ENCODE data around the gene NTRK1.
"Not testable (repeated sequence)": the region's sequence is repeated elsewhere in the genome, so short reads cannot be mapped to it uniquely, and the experiment has no call there.

The NTRK1 gene

GRCh38 chr1:156911577-156912298, 51.1 kb downstream of the NTRK1 start:
- peak in 2 of 56 donors; percentile 9 to 12 for DNase-seq

DNA sequence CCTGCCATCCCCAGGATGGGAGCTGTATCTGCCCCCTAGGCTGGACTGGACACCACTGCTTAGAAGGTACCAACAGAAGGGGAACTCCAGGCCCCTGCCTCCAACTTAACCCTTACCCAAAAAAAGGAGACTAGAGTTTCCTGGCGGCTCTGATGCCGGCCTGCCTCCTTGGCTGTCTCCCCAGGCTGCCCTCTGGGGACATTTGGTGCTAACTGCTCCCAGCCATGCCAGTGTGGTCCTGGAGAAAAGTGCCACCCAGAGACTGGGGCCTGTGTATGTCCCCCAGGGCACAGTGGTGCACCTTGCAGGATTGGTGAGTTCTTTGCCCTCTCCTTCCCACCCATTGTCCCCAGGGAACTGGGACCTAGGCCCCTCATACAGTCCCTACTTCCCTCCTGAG, 51.6 kb downstream of the NTRK1 start:
- DNase-seq = no peak

DNA sequence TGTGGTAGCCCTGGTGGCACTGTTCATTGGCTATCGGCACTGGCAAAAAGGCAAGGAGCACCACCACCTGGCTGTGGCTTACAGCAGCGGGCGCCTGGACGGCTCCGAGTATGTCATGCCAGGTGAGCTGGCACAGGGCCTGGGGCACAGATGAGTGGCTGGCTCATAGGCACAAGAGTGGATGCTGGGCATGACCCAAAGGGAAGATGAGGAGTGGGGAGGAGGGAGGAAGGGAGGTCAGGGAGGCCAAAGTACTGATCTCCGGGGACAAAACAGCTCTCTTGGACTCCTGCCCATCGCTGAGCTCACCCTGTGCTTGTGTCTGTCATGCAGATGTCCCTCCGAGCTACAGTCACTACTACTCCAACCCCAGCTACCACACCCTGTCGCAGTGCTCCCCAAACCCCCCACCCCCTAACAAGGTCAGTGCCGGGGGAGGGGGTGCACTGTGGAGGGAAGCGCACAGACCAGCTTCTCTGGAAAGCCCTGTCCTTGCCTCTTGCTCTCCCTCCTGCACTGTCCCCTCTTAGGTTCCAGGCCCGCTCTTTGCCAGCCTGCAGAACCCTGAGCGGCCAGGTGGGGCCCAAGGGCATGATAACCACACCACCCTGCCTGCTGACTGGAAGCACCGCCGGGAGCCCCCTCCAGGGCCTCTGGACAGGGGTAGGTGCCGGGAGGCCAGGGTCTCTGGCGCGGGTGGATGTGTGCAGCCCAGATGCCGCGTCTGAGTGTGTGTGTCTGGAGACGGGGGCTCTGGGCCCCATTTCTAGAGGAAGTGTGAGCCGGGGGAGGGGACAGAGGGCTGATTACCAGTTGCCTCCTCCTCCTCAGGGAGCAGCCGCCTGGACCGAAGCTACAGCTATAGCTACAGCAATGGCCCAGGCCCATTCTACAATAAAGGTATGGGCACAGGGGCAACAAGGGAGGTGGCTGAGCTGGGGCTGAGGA, 52.5 kb downstream of the NTRK1 start:
- DNase-seq = peak in 3 of 56 donors; percentile 8 to 58 (median 11)

GRCh38 chr1:156913809-156914387, 53.2 kb downstream of the NTRK1 start:
- no peak for DNase-seq

DNA sequence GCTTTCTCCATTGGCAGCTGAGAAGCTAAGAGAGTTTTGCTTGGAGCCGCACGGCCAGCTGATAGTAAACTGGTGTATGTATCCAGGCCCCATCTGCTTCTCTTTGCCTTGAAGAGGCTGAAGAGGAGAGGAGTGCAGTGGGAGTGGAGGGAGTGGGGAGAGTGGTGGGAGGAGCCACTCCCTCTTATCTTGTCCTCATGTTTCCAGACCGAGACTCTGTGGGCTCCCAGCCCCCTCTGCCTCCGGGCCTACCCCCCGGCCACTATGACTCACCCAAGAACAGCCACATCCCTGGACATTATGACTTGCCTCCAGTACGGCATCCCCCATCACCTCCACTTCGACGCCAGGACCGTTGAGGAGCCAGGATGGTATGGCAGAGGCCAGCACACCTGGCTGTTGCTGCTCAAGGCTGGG, 53.8 kb downstream of the NTRK1 start:
- no peak for DNase-seq

- peak in 29 of 56 donors; percentile 4 to 72 (median 30) for DNase-seq
Observed at GRCh38 chr1:156920233-156921052, 59.8 kb downstream of the NTRK1 start, which contains the start of gene LRRC71. TSS of gene LRRC71 (plus strand) at chr1:156920632. CDS start at chr1:156920804, 172 bp downstream.

- DNase-seq = no peak
Observed at GRCh38 chr1:156921053-156921529, 60.4 kb downstream of the NTRK1 start.

DNA sequence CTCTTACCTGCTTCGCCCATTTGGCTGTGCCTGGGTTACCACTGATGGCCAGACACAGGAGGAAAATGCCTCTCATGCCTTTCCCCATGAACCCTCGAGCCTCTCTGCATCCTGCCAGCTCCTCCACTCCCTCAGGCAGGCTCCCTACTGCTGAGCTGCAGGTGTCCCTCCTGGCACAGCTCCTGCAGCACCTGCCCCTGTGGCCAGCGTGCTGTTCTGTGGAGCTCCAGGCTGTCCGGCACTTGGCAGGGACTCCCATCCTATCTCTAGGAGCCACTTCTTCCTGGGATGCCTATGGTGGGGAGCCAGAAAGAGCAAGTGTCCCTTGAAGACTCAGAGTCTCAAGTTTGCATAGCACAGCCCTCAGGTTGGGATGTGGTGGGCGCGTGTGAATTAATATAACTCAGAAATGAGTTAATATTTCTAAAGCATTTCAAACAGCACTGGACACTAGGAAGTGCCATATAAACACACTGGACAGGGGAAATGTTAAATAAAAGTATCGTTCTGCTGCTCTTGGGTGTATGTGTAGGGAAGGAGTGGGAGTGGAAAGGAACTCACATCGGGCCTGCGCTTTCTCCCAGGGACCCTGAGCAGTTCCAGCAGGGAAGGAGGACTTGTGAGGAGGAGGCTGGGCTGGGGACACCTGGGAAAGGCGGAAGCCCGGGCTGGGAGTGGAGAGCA, 62.5 kb downstream of the NTRK1 start:
- no peak for DNase-seq

DNA sequence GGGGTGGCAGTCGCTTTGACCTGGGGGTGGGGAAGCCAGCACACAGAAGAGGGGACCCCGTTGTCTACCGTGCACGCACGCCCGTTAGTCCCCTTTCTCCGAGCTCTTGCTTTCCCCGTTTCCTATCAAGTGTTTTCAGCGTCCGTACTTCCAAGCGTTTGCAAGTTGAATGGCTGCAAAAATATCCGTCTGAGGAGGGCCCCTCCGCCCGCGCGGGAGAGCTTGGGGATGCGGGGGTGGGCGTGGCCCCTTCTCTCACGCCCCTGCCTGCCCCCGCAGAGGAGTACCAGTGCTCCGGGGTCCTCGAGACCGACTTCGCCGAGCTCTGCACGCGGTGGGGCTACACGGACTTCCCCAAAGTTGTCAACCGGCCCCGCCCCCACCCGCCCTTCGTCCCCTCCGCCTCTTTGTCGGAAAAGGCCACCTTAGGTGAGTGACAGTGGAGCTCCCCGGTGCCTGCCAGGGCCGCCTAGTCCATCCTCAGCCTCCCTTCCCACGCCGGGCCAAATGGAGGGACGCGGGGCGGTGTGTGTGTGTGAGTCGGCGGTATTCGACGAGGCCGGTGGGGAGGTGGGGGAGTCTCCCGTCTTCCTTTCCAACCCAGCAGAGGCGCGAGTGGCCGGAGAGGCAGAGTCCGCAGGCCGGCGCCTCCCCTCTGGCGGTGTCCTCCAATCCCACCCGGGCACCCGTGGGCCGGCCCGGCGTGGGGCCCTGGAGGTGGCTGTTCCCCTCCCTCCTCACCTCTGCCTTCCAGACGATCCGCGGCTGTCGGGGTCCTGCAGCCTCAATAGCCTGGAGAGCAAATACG, 63.2 kb downstream of the NTRK1 start:
- no peak for DNase-seq

DNA sequence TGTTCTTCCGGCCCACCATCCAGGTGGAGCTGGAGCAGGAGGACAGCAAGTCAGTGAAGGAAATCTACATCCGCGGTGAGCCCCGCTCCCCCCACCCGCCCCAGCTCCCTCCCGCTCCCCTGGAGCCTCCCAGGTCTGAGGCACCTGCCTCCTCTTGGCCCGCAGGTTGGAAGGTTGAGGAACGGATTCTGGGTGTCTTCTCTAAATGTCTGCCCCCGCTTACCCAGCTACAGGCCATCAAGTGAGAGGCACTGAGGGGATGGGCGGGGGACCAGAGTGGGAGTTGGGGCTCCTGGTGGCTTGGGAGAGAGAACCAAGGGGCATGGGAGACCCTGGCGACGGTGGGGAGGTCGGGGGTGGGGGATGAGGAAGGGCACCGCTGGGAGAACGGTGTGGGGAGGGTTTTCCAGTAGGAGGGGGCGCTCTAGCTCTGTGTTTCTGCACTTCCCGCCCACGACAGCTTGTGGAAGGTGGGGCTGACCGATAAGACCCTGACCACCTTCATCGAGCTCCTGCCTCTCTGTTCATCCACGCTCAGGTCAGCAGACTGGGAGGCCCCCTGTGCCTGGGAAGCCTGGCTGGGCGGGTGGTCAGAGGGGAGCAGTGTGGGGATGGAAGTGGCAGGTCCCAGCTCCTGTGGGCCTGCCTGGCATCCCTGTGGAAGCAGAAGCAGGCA, 64.0 kb downstream of the NTRK1 start:
- DNase-seq = no peak

- DNase-seq = no peak
Observed at GRCh38 chr1:156925154-156926010, 64.7 kb downstream of the NTRK1 start.

GRCh38 chr1:156926175-156926574, 65.5 kb downstream of the NTRK1 start:
- no peak for DNase-seq

GRCh38 chr1:156926695-156927094, 66.0 kb downstream of the NTRK1 start:
- not testable (repeated sequence) for DNase-seq

GRCh38 chr1:156927215-156928042, 66.8 kb downstream of the NTRK1 start:
- peak in 17 of 56 donors; percentile 6 to 49 (median 18) for DNase-seq

GRCh38 chr1:156928043-156928602, 67.5 kb downstream of the NTRK1 start:
- no peak for DNase-seq

GRCh38 chr1:156929596-156930238, 69.1 kb downstream of the NTRK1 start:
- no peak for DNase-seq
